Common myeloid progenitor, CD34-positive (primary cell): ENCODE measurements around the gene MRPL14.

Source experiments
- CTCF ChIA-PET: fragments of 350-600 bp; sonication (Branson Sonifier 250); formaldehyde crosslinking; loops from one replicate; lab custom pipeline; 2021; ENCODE audit warnings: antibody characterized with exemption; lab: Charles Lee
- POLR2A ChIA-PET: fragments of 350-600 bp; sonication (Branson Sonifier 250); formaldehyde crosslinking; loops from one replicate; lab custom pipeline; 2021; ENCODE audit warnings: antibody characterized with exemption; lab: Charles Lee
- DNase-seq, 3 donors: peaks; one replicate each; pipeline versions ENCODE4 v3.0.0 to v3.0.0-alpha.2; 2013
- H3K27ac ChIP-seq, 2 experiments: 1 replicate in 1 of 2; 2 replicates in 1 of 2; pipeline ENCODE4 v1.7.0; 2013; ENCODE audit warnings: inconsistent platforms in 2 of 2, low read length in 2 of 2, mild to moderate bottlenecking in 2 of 2, low read depth in 1 of 2, moderate library complexity in 1 of 2; ENCODE audit not compliant: severe bottlenecking in 2 of 2, insufficient read depth in 1 of 2, poor library complexity in 1 of 2
- H3K27me3 ChIP-seq, 5 experiments: replicated peaks in 2 of 5; 1 replicate in 3 of 5; 2 replicates in 2 of 5; pipeline versions ENCODE4 v1.6.1 to v1.7.0; 2013; ENCODE audit warnings: low read length in 4 of 5, mild to moderate bottlenecking in 2 of 5, moderate library complexity in 2 of 5, inconsistent platforms in 1 of 5; ENCODE audit not compliant: insufficient read depth in 5 of 5, control insufficient read depth in 4 of 5
- H3K36me3 ChIP-seq, 4 experiments: 1 replicate in 2 of 4; 2 replicates in 2 of 4; pipeline versions ENCODE4 v1.6.1 to v1.7.0; 2013; ENCODE audit warnings: low read length in 3 of 4, control low read depth in 1 of 4, mild to moderate bottlenecking in 1 of 4; ENCODE audit not compliant: control insufficient read depth in 4 of 4, insufficient read depth in 4 of 4
- H3K4me1 ChIP-seq, 4 experiments: 1 replicate in 3 of 4; 2 replicates in 1 of 4; pipeline versions ENCODE4 v1.6.1 to v1.7.1; 2013; ENCODE audit warnings: low read length in 3 of 4, mild to moderate bottlenecking in 3 of 4, control low read depth in 1 of 4, inconsistent platforms in 1 of 4, moderate library complexity in 1 of 4; ENCODE audit not compliant: control insufficient read depth in 4 of 4, insufficient read depth in 4 of 4; ENCODE audit errors: control extremely low read depth in 1 of 4
- H3K4me3 ChIP-seq, 7 experiments: 1 replicate in 4 of 7; 2 replicates in 3 of 7; pipeline versions ENCODE4 v1.5.1 to v1.7.0; 2013; ENCODE audit warnings: mild to moderate bottlenecking in 7 of 7, low read length in 6 of 7, moderate library complexity in 6 of 7, inconsistent platforms in 2 of 7, low read depth in 2 of 7, control low read depth in 1 of 7; ENCODE audit not compliant: insufficient read depth in 4 of 7, control insufficient read depth in 1 of 7; ENCODE audit errors: extremely low read depth in 1 of 7
- H3K9me3 ChIP-seq, 5 experiments: 1 replicate in 4 of 5; 2 replicates in 1 of 5; pipeline versions ENCODE4 v1.6.1 to v1.7.1; 2013; ENCODE audit warnings: low read length in 4 of 5, mild to moderate bottlenecking in 2 of 5, inconsistent platforms in 1 of 5, low read depth in 1 of 5, moderate library complexity in 1 of 5; ENCODE audit not compliant: control insufficient read depth in 4 of 5, insufficient read depth in 2 of 5; ENCODE audit errors: control extremely low read depth in 1 of 5
- WGBS: methylation state at CpG from one replicate; pipeline ENCODE4 v1.1.5; 2013; ENCODE audit not compliant: insufficient coverage; 5-methylcytosine and 5-hydroxymethylcytosine counted together

MRPL14 gene

GRCh38 chr6:44104481-44105021 lies 22.7 kb downstream of the MRPL14 start:
- ChIA-PET CTCF (interaction anchor here (0.6 kb wide), 1 partner anchor 238 kb away, joined by 3 read pairs; the partner anchor contains the start of gene SPATS1), POLR2A (no interaction called here)
- Histone ChIP-seq H3K36me3 (peaks cover 8 to 45% (median 22%) of the 10 kb centered on the region in 4 experiments), H3K4me1 (peaks cover 0 to 10% (median 0%) of the 10 kb centered on the region in 4 experiments), H3K27me3 (no peaks in the 10 kb centered on the region), H3K27ac (no peak overlapping the region), H3K4me3 (no peak overlapping the region), H3K9me3 (no peaks in the 10 kb centered on the region)
- no peak for DNase-seq
- 83% methylated on average over 2 of the region's 3 CpGs for WGBS

- Histone ChIP-seq H3K9me3 (no peaks in the 10 kb centered on the region), H3K4me1 (peaks cover 0 to 10% (median 0%) of the 10 kb centered on the region in 4 experiments), H3K4me3 (no peak overlapping the region), H3K36me3 (peaks cover 4 to 32% (median 14%) of the 10 kb centered on the region in 4 experiments), H3K27me3 (no peaks in the 10 kb centered on the region), H3K27ac (no peak overlapping the region)
- CTCF ChIA-PET: interaction anchor here (1.6 to 10.8 kb wide), 4 partner anchors 11 to 140 kb away, joined by 4 to 128 read pairs (median 8); no protein-coding TSS in a partner anchor
- DNase-seq: no peak
- 95% methylated on average over 2 of the region's 2 CpGs for WGBS
- POLR2A ChIA-PET: no interaction called here
These were observed 24.7 kb downstream of the MRPL14 start for GRCh38 chr6:44102527-44102926.

DNA sequence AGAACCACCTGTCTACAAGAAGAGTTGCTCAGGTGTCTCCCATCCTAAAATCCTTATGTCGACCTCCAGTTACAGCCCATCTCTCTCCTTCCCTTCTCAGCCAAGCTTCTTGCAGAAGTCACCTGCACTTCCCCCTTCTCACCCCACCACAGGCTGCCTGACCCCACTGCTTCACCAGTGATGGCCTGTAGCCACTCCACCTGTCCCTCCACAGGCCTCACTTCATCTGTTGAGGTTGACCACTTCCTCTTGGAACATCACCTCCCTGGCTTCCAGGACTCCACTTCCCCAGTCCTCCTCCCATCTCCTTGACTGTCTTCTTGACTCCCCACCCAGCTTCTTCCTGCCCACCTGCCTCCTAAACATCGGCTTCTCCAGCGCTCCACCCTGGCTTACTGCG lies 25.4 kb downstream of the MRPL14 start:
- H3K9me3 ChIP-seq: no peaks in the 10 kb centered on the region
- no peak for DNase-seq
- H3K27ac ChIP-seq: no peak overlapping the region
- H3K4me1 ChIP-seq: peaks cover 0 to 10% (median under 1%) of the 10 kb centered on the region in 4 experiments
- POLR2A ChIA-PET: no interaction called here
- peaks cover 4 to 28% (median 13%) of the 10 kb centered on the region in 4 experiments for H3K36me3 ChIP-seq
- 84% methylated on average over 4 of the region's 4 CpGs for WGBS
- CTCF ChIA-PET: interaction anchor here (0.6 to 10.8 kb wide), 8 partner anchors 11 to 487 kb away, joined by 3 to 128 read pairs (median 5); partner anchors contain the start of gene AARS2
- no peaks in the 10 kb centered on the region for H3K27me3 ChIP-seq
- H3K4me3 ChIP-seq: no peak overlapping the region

DNA sequence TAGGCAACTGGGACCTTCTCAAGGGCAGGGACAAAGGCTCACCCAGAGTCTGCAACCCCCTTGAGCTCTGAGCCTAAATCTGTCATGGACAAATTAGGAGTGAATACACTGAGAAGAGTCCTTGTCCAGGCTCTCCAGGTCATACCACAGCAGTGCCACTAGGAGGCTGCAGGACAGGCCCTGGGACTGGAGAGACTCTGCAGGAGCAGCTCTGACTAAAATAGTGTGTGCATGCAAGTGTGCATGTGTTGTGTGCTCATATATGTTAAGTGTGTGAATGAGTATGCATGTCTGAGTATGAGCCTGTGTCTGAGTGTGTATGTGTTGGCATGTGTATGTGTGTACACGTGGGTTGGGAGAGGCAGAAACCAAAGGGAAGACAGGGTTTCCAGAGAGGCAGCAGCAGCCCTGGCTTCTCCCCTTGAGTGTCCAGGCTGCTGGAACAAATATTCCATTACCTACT lies 27.1 kb downstream of the MRPL14 start:
- WGBS: 90% methylated on average over 1 of the region's 1 CpG
- peaks cover 3 to 23% (median 12%) of the 10 kb centered on the region in 4 experiments for H3K36me3 ChIP-seq
- ChIA-PET POLR2A (interaction anchor here (0.9 kb wide), 1 partner anchor 51 kb away, joined by 3 read pairs; no protein-coding TSS in a partner anchor), CTCF (interaction anchor here (0.6 to 10.8 kb wide), 17 partner anchors 13 to 315 kb away, joined by 3 to 128 read pairs (median 4); partner anchors contain the start of genes CAPN11 and SLC35B2)
- H3K27ac ChIP-seq: no peak overlapping the region
- peaks cover 0 to 9% (median under 1%) of the 10 kb centered on the region in 4 experiments for H3K4me1 ChIP-seq
- H3K4me3 ChIP-seq: no peak overlapping the region
- H3K27me3 ChIP-seq: no peaks in the 10 kb centered on the region
- no peaks in the 10 kb centered on the region for H3K9me3 ChIP-seq
- peak; percentile 38 to 54 (median 51) for DNase-seq

DNA sequence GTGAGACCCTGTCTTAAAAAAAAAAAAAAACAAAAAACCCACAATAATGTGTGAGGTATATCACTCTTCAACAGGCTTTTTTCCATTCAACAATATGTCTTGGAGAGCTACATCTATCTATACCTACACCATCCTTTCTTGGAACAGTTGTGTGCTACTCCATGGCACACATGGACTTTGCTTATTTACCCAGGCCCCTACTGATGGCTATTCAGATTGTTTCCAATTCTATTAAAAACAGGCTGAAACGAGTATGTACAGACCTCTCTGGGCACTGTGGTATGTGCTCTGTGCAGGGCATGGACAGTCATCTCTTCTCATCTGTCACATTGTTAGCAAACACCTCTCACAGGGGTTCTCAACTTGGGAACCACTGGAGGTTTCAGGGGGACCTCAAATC lies 28.1 kb downstream of the MRPL14 start:
- Histone ChIP-seq H3K9me3 (no peaks in the 10 kb centered on the region), H3K27ac (no peak overlapping the region), H3K4me3 (no peak overlapping the region), H3K27me3 (no peaks in the 10 kb centered on the region), H3K4me1 (peaks cover 0 to 16% (median 6%) of the 10 kb centered on the region in 4 experiments), H3K36me3 (peaks cover 0 to 14% (median 8%) of the 10 kb centered on the region in 4 experiments)
- ChIA-PET POLR2A (no interaction called here), CTCF (interaction anchor here (0.8 to 10.8 kb wide), 14 partner anchors 14 to 238 kb away, joined by 3 to 128 read pairs (median 4); no protein-coding TSS in a partner anchor)
- WGBS: 67% methylated on average over 1 of the region's 1 CpG
- no peak for DNase-seq

DNA sequence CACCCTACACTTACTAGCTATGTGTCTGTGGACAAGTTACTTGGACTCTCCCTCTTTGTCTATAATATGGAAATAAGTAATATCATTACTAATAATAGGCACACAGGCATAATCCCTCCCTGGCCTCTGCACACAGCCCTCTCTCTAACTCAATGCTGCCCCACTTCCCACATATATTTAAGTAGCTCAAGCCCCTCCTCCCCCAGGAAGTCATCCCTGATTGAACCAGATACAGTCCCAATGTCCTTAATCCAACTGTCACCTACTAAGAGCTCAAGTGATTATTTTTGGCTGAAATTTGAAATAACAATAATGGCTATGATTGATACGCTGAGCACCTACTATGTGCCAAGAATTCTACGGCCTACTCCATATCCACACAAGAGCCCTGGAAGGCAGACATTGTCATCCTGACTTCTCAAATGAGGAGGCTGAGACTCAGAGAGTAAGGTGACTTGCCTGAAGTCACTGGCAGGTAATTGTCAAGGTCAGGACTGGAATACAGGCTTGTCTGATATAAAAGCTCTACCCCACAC lies 29.4 kb downstream of the MRPL14 start:
- Histone ChIP-seq H3K27ac (no peak overlapping the region), H3K36me3 (peaks cover 0 to 5% (median 2%) of the 10 kb centered on the region in 4 experiments), H3K9me3 (no peaks in the 10 kb centered on the region), H3K4me3 (no peak overlapping the region), H3K4me1 (peaks cover 0 to 16% (median 8%) of the 10 kb centered on the region in 4 experiments), H3K27me3 (no peaks in the 10 kb centered on the region)
- ChIA-PET CTCF (interaction anchor here (0.6 to 10.8 kb wide), 21 partner anchors 8 to 376 kb away, joined by 3 to 128 read pairs (median 5); no protein-coding TSS in a partner anchor), POLR2A (no interaction called here)
- no peak for DNase-seq
- 90% methylated on average over 2 of the region's 2 CpGs for WGBS
